Epithelial cell of proximal tubule (primary cell): Measurements from ENCODE around the gene SLC10A2. TPM values are rescaled to one million over a fixed set of nuclear protein-coding genes. Genes with fewer than 3 reads are reported as not detected.

Source experiments
- DNase-seq: peaks from one replicate; pipeline ENCODE4 v3.0.0-alpha.2; 2011; ENCODE audit warnings: low read depth
- H3K4me3 ChIP-seq: 2 replicates; pipeline ENCODE4 v1.5.1; 2011; ENCODE audit warnings: low read depth, mild to moderate bottlenecking, low read length
- total RNA-seq: library from RNA; depleted of rRNA; stranded (reverse); fragments of >200 nt; gene quantifications from 2 replicates; pipeline ENCODE4 v1.2.3, GENCODE V29; 2015
- TF ChIP-seq, protein P1 (sequence below): conservative IDR thresholded peaks from 2 replicates; pipeline ENCODE4 v1.5.1; 2012; ENCODE audit warnings: low read depth, mild to moderate bottlenecking, low read length

SLC10A2 gene
- total RNA-seq, 1 donor from 2014 or later: not detected

- no peak overlapping the region for H3K4me3 ChIP-seq
- TF ChIP-seq, protein P1, sequence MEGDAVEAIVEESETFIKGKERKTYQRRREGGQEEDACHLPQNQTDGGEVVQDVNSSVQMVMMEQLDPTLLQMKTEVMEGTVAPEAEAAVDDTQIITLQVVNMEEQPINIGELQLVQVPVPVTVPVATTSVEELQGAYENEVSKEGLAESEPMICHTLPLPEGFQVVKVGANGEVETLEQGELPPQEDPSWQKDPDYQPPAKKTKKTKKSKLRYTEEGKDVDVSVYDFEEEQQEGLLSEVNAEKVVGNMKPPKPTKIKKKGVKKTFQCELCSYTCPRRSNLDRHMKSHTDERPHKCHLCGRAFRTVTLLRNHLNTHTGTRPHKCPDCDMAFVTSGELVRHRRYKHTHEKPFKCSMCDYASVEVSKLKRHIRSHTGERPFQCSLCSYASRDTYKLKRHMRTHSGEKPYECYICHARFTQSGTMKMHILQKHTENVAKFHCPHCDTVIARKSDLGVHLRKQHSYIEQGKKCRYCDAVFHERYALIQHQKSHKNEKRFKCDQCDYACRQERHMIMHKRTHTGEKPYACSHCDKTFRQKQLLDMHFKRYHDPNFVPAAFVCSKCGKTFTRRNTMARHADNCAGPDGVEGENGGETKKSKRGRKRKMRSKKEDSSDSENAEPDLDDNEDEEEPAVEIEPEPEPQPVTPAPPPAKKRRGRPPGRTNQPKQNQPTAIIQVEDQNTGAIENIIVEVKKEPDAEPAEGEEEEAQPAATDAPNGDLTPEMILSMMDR: no peak
- DNase-seq: peak; percentile 78
Measured at GRCh38 chr13:103031332-103031873, 34.8 kb downstream of the SLC10A2 start.

- TF ChIP-seq, protein P1: no peak
- H3K4me3 ChIP-seq: no peak overlapping the region
- DNase-seq: no peak
Measured at GRCh38 chr13:103030776-103031175, 35.4 kb downstream of the SLC10A2 start.

- H3K4me3 ChIP-seq: no peak overlapping the region
- no peak for DNase-seq
- TF ChIP-seq, protein P1: no peak
Measured at GRCh38 chr13:103029798-103030197, 36.4 kb downstream of the SLC10A2 start.

DNA sequence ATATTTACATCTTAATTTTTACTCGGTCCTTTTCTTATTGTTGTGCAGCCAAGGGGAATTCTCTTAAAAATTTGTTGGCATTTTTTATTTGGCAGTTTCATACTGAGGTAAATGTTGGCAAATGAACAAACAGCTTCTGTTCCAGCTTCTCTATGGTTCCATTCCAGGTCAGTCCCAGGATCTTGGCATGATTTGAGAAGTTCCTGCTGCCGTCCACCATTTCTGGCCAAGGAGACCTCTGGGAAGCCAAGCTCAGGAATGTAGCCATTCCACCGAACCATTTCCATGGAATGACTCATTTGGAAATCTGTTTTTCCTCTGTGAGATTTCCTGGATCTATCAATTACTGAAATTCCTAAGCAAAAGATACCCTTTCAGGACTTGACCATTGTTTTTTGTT is 43.9 kb downstream of the SLC10A2 start:
- TF ChIP-seq, protein P1: no peak
- DNase-seq: peak; percentile 25
- H3K4me3 ChIP-seq: no peak overlapping the region

DNA sequence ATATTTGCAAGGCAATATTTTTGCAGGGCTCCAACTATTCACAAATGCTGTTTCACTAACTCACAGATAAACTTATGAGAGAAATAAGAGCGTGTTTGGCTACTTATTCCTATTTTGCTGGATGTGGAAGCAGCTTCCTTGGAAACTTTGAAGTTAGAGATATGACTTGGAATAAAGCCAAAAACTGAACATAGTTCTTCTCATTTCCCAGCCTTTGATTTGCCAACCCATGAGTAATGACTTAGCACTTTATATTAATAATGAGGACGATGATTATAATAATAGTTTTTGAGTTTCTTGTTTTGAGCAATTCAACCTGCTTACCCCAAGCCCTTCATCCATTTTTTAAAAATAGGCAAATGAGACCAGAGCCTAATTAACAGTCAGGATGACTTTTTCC is 47.7 kb downstream of the SLC10A2 start:
- TF ChIP-seq, protein P1: no peak
- no peak for DNase-seq

GRCh38 chr13:103012646-103013045 is 53.6 kb downstream of the SLC10A2 start:
- TF ChIP-seq, protein P1: no peak
- no peak for DNase-seq
- H3K4me3 ChIP-seq: no peak overlapping the region

More for the DNA sequence above, 47.7 kb downstream of the SLC10A2 start:
- H3K4me3 ChIP-seq: no peak overlapping the region
